PC-3 (cell line): Measurements from ENCODE around the gene CASP2.

Experiments
- CTCF ChIP-seq: fragments of 300-600 bp; sonication (generic); conservative IDR thresholded peaks from 2 replicates; pipeline ENCODE4 v1.5.1; 2017; ENCODE audit warnings: antibody characterized with exemption, low read depth, mild to moderate bottlenecking, low read length
- EZH2 ChIP-seq: fragments of 300-600 bp; sonication (generic); IDR thresholded peaks from one replicate; pipeline ENCODE4 v1.6.1; 2017; ENCODE audit warnings: antibody characterized with exemption, mild to moderate bottlenecking, low read length; ENCODE audit not compliant: unreplicated experiment
- EZH2phosphoT487 ChIP-seq: fragments of 300-600 bp; sonication (generic); IDR thresholded peaks from 2 replicates; pipeline ENCODE4 v1.6.1; 2018; ENCODE audit warnings: mild to moderate bottlenecking, antibody characterized with exemption, low read length, borderline replicate concordance

GRCh38 chr7:143352531-143353002, 64.4 kb downstream of the CASP2 start:
- no peak for TF ChIP-seq CTCF
- no peak for TF ChIP-seq EZH2phosphoT487
- TF ChIP-seq EZH2 = no peak
